ENCODE data around the gene MEGF10. TPM values are rescaled to one million over a fixed set of nuclear protein-coding genes. Genes with fewer than 3 reads are reported as not detected.

The MEGF10 gene
- total RNA-seq, 2 experiments from 2014 or later: not detected

- H3K9me2 ChIP-seq (ENCODE audit: insufficient read depth, low read length): no peaks in the 10 kb centered on the region
- H3K79me2 ChIP-seq (ENCODE audit: insufficient read depth, low read depth, low read length): no peaks in the 10 kb centered on the region
- intact Hi-C loops (cut with micrococcal nuclease; ENCODE audit: unreplicated experiment): no loop called here
- no peak overlapping the region for H2AFZ ChIP-seq (ENCODE audit: low read length)
- no peaks in the 10 kb centered on the region for H4K20me1 ChIP-seq (ENCODE audit: insufficient read depth, low read length)
- no peaks in the 10 kb centered on the region for H3K4me1 ChIP-seq (ENCODE audit: insufficient read depth, low read length, poor library complexity, severe bottlenecking)
- no peaks in the 10 kb centered on the region for H3K9me3 ChIP-seq (ENCODE audit: low read length)
- no peak overlapping the region for H3K27ac ChIP-seq (ENCODE audit: low read depth, low read length, poor library complexity, severe bottlenecking)
- BruUV-seq (replicated peaks): no TSS peak
- no peak overlapping the region for H3K4me2 ChIP-seq (ENCODE audit: low read length)
- no peaks in the 10 kb centered on the region for H3K36me3 ChIP-seq (ENCODE audit: insufficient read depth, low read length)
- H3K4me3 ChIP-seq (ENCODE audit: low read depth, low read length, poor library complexity, severe bottlenecking): no peak overlapping the region
- CTCF ChIA-PET (ENCODE audit: unreplicated experiment): no interaction called here
- DNase-seq (ENCODE audit: low spot score): no peak
- POLR2A ChIA-PET: interaction anchor here (1.6 kb wide), 1 partner anchor 11 kb away, joined by 5 read pairs; no protein-coding TSS in a partner anchor
- no peak for TF ChIP-seq CTCF (conservative IDR thresholded peaks at IDR 0.05; ENCODE audit: low read length)
- TF ChIP-seq EZH2phosphoT487 (IDR thresholded peaks at IDR 0.05; ENCODE audit: borderline replicate concordance, low read depth, low read length): no peak
Observed at GRCh38 chr5:127409921-127410675, 119.5 kb downstream of the MEGF10 start.

GRCh38 chr5:127410959-127411358 lies 120.4 kb downstream of the MEGF10 start:
- no peaks in the 10 kb centered on the region for H3K4me1 ChIP-seq (ENCODE audit: insufficient read depth, low read length, poor library complexity, severe bottlenecking)
- no peak overlapping the region for H2AFZ ChIP-seq (ENCODE audit: low read length)
- POLR2A ChIA-PET: interaction anchor here (0.6 kb wide), 1 partner anchor 1192 kb away, joined by 3 read pairs; no protein-coding TSS in a partner anchor
- CTCF ChIA-PET (ENCODE audit: unreplicated experiment): no interaction called here
- no peaks in the 10 kb centered on the region for H4K20me1 ChIP-seq (ENCODE audit: insufficient read depth, low read length)
- H3K27ac ChIP-seq (ENCODE audit: low read depth, low read length, poor library complexity, severe bottlenecking): no peak overlapping the region
- H3K9me3 ChIP-seq (ENCODE audit: low read length): no peaks in the 10 kb centered on the region
- no peak overlapping the region for H3K4me2 ChIP-seq (ENCODE audit: low read length)
- BruUV-seq (replicated peaks): no TSS peak
- no peak overlapping the region for H3K4me3 ChIP-seq (ENCODE audit: low read depth, low read length, poor library complexity, severe bottlenecking)
- DNase-seq (ENCODE audit: low spot score): no peak
- H3K36me3 ChIP-seq (ENCODE audit: insufficient read depth, low read length): no peaks in the 10 kb centered on the region
- TF ChIP-seq EZH2phosphoT487 (IDR thresholded peaks at IDR 0.05; ENCODE audit: borderline replicate concordance, low read depth, low read length): no peak
- TF ChIP-seq CTCF (conservative IDR thresholded peaks at IDR 0.05; ENCODE audit: low read length): no peak
- intact Hi-C loops (cut with micrococcal nuclease; ENCODE audit: unreplicated experiment): no loop called here
- H3K79me2 ChIP-seq (ENCODE audit: insufficient read depth, low read depth, low read length): no peaks in the 10 kb centered on the region
- no peaks in the 10 kb centered on the region for H3K9me2 ChIP-seq (ENCODE audit: insufficient read depth, low read length)

GRCh38 chr5:127411381-127411780 lies 120.8 kb downstream of the MEGF10 start:
- BruUV-seq (replicated peaks): no TSS peak
- TF ChIP-seq CTCF (conservative IDR thresholded peaks at IDR 0.05; ENCODE audit: low read length): no peak
- TF ChIP-seq EZH2phosphoT487 (IDR thresholded peaks at IDR 0.05; ENCODE audit: borderline replicate concordance, low read depth, low read length): no peak

More at GRCh38 chr5:127411381-127411780, 120.8 kb downstream of the MEGF10 start:
- ChIA-PET CTCF (ENCODE audit: unreplicated experiment) (no interaction called here), POLR2A (interaction anchor here (0.6 kb wide), 1 partner anchor 1192 kb away, joined by 3 read pairs; no protein-coding TSS in a partner anchor)
- Histone ChIP-seq H3K36me3 (ENCODE audit: insufficient read depth, low read length) (no peaks in the 10 kb centered on the region), H3K4me2 (ENCODE audit: low read length) (no peak overlapping the region), H3K9me2 (ENCODE audit: insufficient read depth, low read length) (no peaks in the 10 kb centered on the region), H4K20me1 (ENCODE audit: insufficient read depth, low read length) (no peaks in the 10 kb centered on the region), H3K4me1 (ENCODE audit: insufficient read depth, low read length, poor library complexity, severe bottlenecking) (no peaks in the 10 kb centered on the region), H3K27ac (ENCODE audit: low read depth, low read length, poor library complexity, severe bottlenecking) (no peak overlapping the region), H2AFZ (ENCODE audit: low read length) (no peak overlapping the region), H3K9me3 (ENCODE audit: low read length) (no peaks in the 10 kb centered on the region), H3K79me2 (ENCODE audit: insufficient read depth, low read depth, low read length) (no peaks in the 10 kb centered on the region), H3K4me3 (ENCODE audit: low read depth, low read length, poor library complexity, severe bottlenecking) (no peak overlapping the region)
- DNase-seq (ENCODE audit: low spot score): no peak
- intact Hi-C loops (cut with micrococcal nuclease; ENCODE audit: unreplicated experiment): no loop called here

All from OCI-LY7 (cell line).